Neural progenitor cell (in vitro differentiated cells): ENCODE results near the gene IL21R.

ENCODE experiments used
- CTCF ChIP-seq: fragments of 200-600 bp; sonication (generic); IDR thresholded peaks from 2 replicates; pipeline ENCODE4 v1.5.1; 2017; ENCODE audit warnings: antibody characterized with exemption, mild to moderate bottlenecking
- EZH2phosphoT487 ChIP-seq: fragments of 200-600 bp; sonication (generic); IDR thresholded peaks from 2 replicates; pipeline ENCODE4 v1.6.1; 2017; ENCODE audit warnings: antibody characterized with exemption

GRCh38 chr16:27444470-27444869, 42.5 kb downstream of the IL21R start:
- TF ChIP-seq CTCF (no peak), EZH2phosphoT487 (no peak)
